ENCODE measurements around the gene SPOCK3. TPM values are rescaled to one million over a fixed set of nuclear protein-coding genes. Genes with fewer than 3 reads are reported as not detected.
A peak's percentile ranks its signal among the peaks of the same experiment; 100 is the strongest.

SPOCK3 gene
- total and polyA plus RNA-seq, 2 of the 13 experiments (the other 11 are each of a cell fraction or from before 2014, with no cell fraction given), result not detected

DNA sequence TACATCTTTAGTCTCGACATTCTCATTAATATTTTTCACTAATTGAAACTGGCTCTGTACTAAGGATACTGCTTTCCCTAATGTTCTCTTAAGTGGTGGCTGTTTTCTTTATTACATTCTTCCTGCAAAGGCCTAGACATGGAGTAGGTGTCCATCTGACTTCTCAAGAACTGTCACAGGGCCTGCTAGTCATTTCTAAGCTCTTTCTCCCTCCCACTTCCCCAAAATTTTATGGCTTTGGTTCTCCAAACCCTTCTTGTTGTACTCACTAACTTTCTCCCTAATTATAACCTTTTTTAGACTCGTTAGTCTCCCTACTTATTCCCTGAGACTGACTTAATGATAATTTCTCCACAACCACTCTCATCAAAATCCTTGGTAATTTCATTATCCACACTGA lies 133.3 kb downstream of the SPOCK3 start (continued):
- TF ChIP-seq, protein P1, sequence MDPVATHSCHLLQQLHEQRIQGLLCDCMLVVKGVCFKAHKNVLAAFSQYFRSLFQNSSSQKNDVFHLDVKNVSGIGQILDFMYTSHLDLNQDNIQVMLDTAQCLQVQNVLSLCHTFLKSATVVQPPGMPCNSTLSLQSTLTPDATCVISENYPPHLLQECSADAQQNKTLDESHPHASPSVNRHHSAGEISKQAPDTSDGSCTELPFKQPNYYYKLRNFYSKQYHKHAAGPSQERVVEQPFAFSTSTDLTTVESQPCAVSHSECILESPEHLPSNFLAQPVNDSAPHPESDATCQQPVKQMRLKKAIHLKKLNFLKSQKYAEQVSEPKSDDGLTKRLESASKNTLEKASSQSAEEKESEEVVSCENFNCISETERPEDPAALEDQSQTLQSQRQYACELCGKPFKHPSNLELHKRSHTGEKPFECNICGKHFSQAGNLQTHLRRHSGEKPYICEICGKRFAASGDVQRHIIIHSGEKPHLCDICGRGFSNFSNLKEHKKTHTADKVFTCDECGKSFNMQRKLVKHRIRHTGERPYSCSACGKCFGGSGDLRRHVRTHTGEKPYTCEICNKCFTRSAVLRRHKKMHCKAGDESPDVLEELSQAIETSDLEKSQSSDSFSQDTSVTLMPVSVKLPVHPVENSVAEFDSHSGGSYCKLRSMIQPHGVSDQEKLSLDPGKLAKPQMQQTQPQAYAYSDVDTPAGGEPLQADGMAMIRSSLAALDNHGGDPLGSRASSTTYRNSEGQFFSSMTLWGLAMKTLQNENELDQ (CRISPR knock-in tag; IDR thresholded peaks at IDR 0.05; ENCODE audit: borderline replicate concordance), result no peak
- TF ChIP-seq RARA (CRISPR knock-in tag; IDR thresholded peaks at IDR 0.05), result no peak
- TF ChIP-seq MIER2 (CRISPR knock-in tag; IDR thresholded peaks at IDR 0.05), result no peak
- no peak for TF ChIP-seq ARNTL (CRISPR knock-in tag; IDR thresholded peaks at IDR 0.05)
- TF ChIP-seq MXD4 (CRISPR knock-in tag; IDR thresholded peaks at IDR 0.05), result no peak
- no peak for TF ChIP-seq PHF20 (CRISPR knock-in tag; IDR thresholded peaks at IDR 0.05)
- TF ChIP-seq HNRNPL (IDR thresholded peaks at IDR 0.05; ENCODE audit: low read depth, low read length), result no peak
- TF ChIP-seq TGIF2 (CRISPR knock-in tag; IDR thresholded peaks at IDR 0.05), result no peak
- TF ChIP-seq ZNF652 (CRISPR knock-in tag; IDR thresholded peaks at IDR 0.05; ENCODE audit: borderline replicate concordance, low read depth), result no peak
- no peak for TF ChIP-seq JUNB (CRISPR knock-in tag; IDR thresholded peaks at IDR 0.05; ENCODE audit: borderline replicate concordance)
- no peak for TF ChIP-seq ZNF260 (CRISPR knock-in tag; IDR thresholded peaks at IDR 0.05; ENCODE audit: borderline replicate concordance, low read depth)

GRCh38 chr4:167100120-167100519 lies 134.2 kb downstream of the SPOCK3 start:
- no peak for ATAC-seq
- intact Hi-C loops (cut with micrococcal nuclease; ENCODE audit: unreplicated experiment) (no loop called here), in situ Hi-C loops (cut with HindIII; ENCODE audit: extremely low pct_ligation_motif_present, low pct_unique_long_range_greater_than_20kb) (no loop called here)
- Histone ChIP-seq H3K4me1 (ENCODE audit: insufficient read depth, low read length) (no peaks in the 10 kb centered on the region), H3K9ac (ENCODE audit: insufficient read depth, low read depth, low read length) (no peak overlapping the region), H2AFZ (ENCODE audit: low read length) (no peak overlapping the region), H4K20me1 (ENCODE audit: insufficient read depth, low read length) (no peaks in the 10 kb centered on the region), H3K36me3 (replicated peaks in 1 of 2; ENCODE audit: control insufficient read depth in 1 of 2, insufficient read depth in 2 of 2, low read length in 2 of 2) (no peaks in the 10 kb centered on the region), H3K27me3 (ENCODE audit: control insufficient read depth in 1 of 2, insufficient read depth in 2 of 2, low read length in 2 of 2) (no peaks in the 10 kb centered on the region), H3K27ac (ENCODE audit: extremely low read length, insufficient read depth, low read length) (no peak overlapping the region), H3K79me2 (ENCODE audit: insufficient read depth, low read length) (no peaks in the 10 kb centered on the region), H3K9me3 (ENCODE audit: low read length) (no peaks in the 10 kb centered on the region), H3K4me2 (ENCODE audit: low read depth, low read length) (no peak overlapping the region), H3K4me3 (replicated peaks in 1 of 3; ENCODE audit: insufficient read depth in 1 of 3, low read depth in 2 of 3, low read length in 3 of 3) (no peak overlapping the region)
- ChIA-PET POLR2A (no interaction called here), CTCF (ENCODE audit: low intra/inter-chr PET ratio, low total read pairs) (no interaction called here)
- peak; percentile 1 for DNase-seq (ENCODE audit: low spot score)
- FAIRE-seq, result no peak
- BruUV-seq (replicated peaks), result no TSS peak
- WGBS (ENCODE audit: low lambda C conversion rate), result 0% methylated on average over 1 of the region's 1 CpG
- TF ChIP-seq JDP2 (CRISPR knock-in tag; IDR thresholded peaks at IDR 0.05; ENCODE audit: borderline replicate concordance), result no peak
- TF ChIP-seq, protein P2, sequence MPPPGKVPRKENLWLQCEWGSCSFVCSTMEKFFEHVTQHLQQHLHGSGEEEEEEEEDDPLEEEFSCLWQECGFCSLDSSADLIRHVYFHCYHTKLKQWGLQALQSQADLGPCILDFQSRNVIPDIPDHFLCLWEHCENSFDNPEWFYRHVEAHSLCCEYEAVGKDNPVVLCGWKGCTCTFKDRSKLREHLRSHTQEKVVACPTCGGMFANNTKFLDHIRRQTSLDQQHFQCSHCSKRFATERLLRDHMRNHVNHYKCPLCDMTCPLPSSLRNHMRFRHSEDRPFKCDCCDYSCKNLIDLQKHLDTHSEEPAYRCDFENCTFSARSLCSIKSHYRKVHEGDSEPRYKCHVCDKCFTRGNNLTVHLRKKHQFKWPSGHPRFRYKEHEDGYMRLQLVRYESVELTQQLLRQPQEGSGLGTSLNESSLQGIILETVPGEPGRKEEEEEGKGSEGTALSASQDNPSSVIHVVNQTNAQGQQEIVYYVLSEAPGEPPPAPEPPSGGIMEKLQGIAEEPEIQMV (CRISPR knock-in tag; IDR thresholded peaks at IDR 0.05; ENCODE audit: low read depth), result no peak
- TF ChIP-seq THAP9 (CRISPR knock-in tag; IDR thresholded peaks at IDR 0.05; ENCODE audit: borderline replicate concordance), result no peak
- TF ChIP-seq TBX3 (IDR thresholded peaks at IDR 0.05; ENCODE audit: borderline replicate concordance), result no peak
- no peak for TF ChIP-seq U2AF1 (optimal IDR thresholded peaks at IDR 0.05; ENCODE audit: low read depth, low read length)
- TF ChIP-seq ELF3 (CRISPR knock-in tag; IDR thresholded peaks at IDR 0.05), result no peak
- no peak for TF ChIP-seq RFX5 (IDR thresholded peaks at IDR 0.05; ENCODE audit: low read depth, low read length)
- TF ChIP-seq FOXK1 (CRISPR knock-in tag; IDR thresholded peaks at IDR 0.05; ENCODE audit: borderline replicate concordance, low read depth), result no peak
- no peak for TF ChIP-seq ZMYM2 (CRISPR knock-in tag; IDR thresholded peaks at IDR 0.05)
